Measurements from ENCODE around the gene CHCHD6.

GRCh38 chr3:126777366-126777765, 73.3 kb downstream of the CHCHD6 start:
- TF ChIP-seq, protein P1, sequence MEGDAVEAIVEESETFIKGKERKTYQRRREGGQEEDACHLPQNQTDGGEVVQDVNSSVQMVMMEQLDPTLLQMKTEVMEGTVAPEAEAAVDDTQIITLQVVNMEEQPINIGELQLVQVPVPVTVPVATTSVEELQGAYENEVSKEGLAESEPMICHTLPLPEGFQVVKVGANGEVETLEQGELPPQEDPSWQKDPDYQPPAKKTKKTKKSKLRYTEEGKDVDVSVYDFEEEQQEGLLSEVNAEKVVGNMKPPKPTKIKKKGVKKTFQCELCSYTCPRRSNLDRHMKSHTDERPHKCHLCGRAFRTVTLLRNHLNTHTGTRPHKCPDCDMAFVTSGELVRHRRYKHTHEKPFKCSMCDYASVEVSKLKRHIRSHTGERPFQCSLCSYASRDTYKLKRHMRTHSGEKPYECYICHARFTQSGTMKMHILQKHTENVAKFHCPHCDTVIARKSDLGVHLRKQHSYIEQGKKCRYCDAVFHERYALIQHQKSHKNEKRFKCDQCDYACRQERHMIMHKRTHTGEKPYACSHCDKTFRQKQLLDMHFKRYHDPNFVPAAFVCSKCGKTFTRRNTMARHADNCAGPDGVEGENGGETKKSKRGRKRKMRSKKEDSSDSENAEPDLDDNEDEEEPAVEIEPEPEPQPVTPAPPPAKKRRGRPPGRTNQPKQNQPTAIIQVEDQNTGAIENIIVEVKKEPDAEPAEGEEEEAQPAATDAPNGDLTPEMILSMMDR (IDR thresholded peaks at IDR 0.05), result no peak
- TF ChIP-seq POLR2A (IDR thresholded peaks at IDR 0.05) (no peak), POLR2AphosphoS5 (IDR thresholded peaks at IDR 0.05) (no peak), EP300 (IDR thresholded peaks at IDR 0.05) (no peak)
